ENCODE measurements around the gene BCDIN3D.
"Not testable (repeated sequence)": the region's sequence is repeated elsewhere in the genome, so short reads cannot be mapped to it uniquely, and the experiment has no call there.

BCDIN3D gene, protein sequence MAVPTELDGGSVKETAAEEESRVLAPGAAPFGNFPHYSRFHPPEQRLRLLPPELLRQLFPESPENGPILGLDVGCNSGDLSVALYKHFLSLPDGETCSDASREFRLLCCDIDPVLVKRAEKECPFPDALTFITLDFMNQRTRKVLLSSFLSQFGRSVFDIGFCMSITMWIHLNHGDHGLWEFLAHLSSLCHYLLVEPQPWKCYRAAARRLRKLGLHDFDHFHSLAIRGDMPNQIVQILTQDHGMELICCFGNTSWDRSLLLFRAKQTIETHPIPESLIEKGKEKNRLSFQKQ

DNA sequence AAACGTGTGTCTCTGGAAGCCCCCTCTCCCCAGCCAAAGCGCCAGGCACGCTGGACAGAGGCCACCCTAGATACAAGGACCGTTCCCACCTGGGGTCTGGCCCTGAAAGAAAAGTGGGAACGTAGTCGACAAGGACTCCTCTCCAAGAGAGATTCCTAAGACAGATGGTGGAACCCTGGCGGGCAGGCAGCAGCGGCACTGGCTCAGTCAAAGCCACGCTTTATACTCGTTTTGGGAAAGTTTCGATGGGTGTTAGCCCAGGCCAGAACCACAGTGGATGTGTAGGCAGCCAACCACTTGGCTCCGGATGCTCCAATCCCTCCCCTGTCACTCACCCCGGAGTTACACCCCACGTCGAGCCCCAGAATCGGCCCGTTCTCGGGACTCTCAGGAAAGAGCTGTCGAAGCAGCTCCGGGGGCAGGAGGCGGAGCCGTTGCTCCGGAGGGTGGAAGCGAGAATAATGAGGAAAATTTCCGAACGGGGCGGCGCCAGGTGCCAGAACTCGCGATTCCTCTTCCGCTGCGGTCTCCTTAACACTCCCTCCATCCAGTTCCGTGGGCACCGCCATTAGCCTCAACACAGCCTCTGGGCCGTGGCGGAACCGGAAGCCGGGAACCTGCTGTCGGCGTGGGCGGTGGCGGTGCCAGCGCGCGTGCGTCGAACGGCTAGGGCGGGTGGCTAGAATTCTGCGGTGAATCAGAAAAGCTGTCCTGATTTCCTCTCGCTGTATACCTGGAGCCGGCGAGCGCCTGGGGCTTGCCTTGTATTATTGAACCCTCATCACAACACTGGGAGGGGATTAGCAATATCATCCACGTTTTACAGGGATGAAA lies at the start of gene BCDIN3D:
Gene BCDIN3D, minus strand, starts transcription at position 588 of the 834 bp plus-strand sequence. Its CDS starts 19 bp downstream, at position 569.
- peak; percentile 60 for DNase-seq

DNA sequence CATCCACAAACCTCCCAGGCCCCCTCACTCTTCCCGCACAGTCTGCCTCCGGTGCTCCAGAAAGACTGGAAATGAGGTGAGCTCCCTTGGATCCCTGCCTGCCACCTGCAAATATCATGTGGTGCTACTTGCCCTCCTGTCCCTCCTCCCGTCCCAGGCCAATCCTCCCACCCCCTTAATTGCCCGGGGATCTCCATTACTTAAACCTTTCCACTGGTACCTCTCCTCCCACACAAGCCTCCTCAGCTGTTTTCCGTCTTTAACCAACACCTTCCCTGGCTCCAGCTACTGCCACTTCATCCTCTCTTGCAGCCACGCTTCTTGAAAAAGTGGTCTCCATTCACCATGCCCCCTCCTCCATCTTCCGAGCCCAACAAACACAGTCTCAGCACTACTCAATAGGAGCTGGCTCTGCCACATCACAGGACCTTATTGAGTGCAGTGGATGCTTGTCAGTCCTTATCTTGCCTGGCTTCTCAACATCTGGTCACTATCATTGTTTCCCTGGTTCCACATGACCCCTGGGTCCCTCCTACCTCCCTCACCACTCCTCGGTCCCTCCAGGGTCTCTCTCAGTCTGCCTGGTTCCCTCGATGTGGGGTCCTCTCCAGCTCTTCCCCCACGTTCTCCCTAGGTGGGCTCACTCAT lies 49.3 kb upstream of the BCDIN3D start:
- DNase-seq, result no peak

DNA sequence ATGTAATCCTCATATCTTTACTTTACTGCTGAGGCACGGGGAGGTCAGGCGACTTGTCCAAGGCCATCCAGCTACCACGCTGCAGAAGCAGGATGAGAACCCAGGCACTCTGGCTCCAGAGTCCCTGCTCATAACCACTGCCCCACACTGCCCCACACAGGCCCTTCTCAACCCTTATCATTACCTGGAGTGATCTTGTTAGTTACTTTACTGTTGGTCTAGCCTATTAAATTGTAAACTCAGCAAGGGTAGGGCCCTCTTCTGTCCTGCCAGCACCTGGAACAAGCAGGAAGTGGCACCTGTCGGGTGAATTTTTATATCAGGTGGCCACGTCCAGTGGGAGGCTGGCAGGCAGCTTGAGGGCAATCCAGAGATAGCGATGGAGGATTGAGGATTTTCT lies 48.6 kb upstream of the BCDIN3D start:
- no peak for DNase-seq

DNA sequence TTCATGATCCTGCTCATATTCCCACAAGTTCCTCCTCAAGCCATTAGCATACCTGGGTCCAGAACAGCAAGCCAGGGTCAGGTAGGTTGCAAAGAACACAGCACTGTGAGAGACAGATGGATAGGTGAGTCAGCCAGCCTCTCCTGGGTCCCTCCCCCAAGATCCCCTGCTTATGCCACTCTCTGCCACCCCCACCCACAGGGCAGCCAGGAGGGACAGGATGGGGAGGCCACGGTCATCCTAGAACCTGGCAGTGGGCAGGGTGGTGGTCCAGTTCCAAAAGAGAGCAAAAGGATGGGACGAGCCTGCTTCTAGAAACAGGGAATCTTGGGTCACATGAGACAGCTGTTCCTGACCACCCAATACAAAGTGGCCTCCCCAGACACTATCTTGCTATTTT lies 48.1 kb upstream of the BCDIN3D start:
- DNase-seq, result no peak

DNA sequence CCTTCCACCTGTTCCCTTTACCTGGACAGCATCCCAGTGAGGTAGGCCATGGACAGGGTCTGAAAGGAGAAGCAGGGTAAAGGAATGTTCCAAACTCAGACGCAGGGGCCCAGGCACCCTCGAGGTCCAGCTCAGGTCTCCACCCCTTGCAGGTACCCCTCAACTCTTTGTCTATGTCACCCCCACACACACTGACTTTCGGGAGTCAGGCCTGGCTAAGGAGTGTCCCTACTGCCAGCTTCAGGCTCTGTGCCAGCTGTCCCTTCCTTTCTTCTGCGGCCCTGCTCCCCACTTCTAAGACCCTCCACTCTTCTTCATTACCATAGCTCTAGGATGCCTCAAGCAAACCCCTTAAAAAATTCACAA lies 47.2 kb upstream of the BCDIN3D start:
- no peak for DNase-seq

DNA sequence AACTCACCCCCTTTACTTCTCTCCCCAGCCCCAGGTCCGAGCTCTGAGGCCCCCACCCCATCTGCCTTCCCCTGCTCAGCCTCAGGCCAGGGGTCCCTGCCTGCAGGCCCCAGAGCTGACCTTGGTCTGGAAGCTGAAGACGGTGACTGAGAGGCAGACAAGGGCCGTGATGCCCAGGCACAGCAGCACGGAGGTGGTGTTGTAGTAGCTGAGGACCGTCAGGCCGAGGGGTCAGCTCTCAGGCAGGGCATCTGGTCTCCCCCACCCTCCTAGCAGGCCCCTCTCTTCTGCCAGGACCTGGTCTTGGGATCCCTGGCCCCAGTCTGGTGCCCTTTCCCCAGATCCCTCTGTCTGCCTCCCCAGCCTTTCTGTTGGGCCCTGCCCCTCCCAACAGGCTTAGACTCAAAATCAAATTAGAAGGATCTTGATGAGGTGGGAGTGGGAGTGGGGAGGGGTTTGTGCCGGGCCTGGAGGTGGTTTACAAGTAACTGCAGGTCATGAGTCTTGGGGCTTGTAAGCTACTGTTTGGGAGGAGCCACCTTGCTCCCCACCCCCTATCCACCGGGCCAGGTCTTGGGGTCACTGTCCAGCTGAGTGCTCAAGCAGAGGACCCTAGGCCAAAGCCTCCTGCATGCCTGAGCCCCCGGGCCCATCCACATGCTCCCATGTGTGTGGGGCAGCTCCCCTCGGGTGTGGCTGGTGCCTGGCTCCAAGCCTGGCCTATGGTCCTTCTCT lies 46.6 kb upstream of the BCDIN3D start:
- DNase-seq, result no peak

DNA sequence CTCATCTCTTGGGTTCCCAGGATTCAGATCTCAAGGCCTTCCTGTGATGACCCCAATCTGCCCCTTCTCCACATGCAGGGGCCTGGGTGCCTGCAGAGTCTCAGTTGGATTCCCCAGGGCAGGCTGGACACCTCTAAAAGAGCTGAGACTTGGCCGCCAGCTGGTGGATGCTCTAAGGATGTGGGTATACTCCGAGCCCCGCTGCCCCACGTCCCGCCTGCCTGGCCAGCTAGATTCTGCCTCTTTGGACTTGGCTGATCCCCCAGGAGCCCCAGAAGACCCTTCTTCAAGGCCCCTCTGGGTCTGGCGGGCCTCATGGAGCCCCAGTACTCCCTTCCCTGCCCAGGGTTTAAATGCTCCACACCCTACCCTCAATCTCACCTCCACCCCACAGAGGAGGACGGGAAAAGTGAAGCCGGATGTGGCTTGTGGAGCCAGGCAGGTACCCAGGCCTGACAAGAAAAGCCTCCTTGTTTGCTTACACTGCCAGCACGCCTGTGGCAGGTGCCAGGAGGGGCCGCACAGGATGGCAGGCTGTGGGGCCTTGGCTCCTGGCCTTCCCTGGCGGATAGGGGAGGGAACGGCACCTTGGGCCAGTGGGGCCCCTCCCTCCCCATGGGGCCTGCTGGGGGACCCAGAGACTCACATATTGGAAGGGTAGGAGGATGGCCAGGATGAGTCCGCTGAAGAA lies 45.7 kb upstream of the BCDIN3D start:
- peak; percentile 28 for DNase-seq

DNA sequence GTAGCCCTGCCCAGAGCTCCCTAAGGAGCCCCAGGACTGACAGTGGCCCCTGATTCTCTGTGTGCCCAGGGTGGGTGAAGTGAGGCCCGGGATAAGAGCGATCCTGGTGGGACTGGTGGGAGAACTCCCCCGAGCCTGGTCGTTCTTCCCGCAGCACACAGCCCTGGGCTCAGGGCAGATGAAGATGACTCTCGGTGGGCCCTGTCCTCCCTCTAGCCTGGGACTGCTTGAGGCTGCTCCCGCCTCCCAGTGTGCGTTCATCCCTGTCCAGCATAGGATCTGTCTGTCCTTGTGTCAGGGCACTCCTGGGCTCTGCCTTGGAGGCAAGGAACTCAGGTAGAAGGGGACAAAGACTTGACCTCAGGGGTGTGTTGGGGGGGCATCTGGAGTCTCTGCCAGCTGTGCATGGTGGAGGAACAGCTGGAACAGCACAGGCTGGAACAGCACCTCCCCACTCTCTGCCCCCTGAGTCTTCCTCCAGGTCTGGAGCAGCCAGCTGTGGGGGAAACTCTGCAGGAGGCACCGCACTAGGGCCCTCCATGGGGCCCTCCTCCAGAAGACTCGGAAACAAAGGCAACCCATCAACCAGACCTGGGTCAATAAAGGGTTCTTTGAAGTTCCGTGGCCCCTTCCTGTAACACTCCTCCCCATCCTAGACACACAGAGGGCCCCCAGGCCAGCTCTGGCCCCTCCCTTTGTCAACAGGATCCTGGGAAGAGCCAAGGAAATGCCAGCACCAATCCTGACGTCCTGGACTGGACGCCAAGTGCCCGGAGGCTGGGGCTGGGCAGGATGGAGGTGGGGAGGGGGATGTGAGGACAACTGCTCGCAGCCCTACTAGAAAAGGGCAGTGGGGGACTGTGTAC lies 44.9 kb upstream of the BCDIN3D start:
- DNase-seq, result no peak

DNA sequence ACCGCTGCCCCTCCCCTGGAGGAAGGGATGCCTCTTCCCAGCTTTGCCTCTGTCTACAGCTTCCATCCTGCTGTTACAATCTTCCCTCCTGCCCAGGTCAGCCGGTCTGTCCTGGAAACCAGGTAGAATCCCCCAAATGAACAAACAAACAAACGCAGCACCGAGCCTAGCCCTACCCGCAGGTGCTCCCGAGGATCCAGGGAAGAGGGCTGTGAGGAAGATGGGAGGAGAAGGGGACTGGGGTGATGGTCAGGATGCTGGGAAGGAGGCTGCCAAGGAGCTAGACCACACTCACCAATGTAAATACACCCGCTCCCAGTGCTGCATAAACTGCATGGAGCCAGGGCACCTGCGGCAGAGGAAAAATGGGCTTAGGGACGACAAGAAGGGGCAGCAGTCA lies 44.2 kb upstream of the BCDIN3D start:
- no peak for DNase-seq

DNA sequence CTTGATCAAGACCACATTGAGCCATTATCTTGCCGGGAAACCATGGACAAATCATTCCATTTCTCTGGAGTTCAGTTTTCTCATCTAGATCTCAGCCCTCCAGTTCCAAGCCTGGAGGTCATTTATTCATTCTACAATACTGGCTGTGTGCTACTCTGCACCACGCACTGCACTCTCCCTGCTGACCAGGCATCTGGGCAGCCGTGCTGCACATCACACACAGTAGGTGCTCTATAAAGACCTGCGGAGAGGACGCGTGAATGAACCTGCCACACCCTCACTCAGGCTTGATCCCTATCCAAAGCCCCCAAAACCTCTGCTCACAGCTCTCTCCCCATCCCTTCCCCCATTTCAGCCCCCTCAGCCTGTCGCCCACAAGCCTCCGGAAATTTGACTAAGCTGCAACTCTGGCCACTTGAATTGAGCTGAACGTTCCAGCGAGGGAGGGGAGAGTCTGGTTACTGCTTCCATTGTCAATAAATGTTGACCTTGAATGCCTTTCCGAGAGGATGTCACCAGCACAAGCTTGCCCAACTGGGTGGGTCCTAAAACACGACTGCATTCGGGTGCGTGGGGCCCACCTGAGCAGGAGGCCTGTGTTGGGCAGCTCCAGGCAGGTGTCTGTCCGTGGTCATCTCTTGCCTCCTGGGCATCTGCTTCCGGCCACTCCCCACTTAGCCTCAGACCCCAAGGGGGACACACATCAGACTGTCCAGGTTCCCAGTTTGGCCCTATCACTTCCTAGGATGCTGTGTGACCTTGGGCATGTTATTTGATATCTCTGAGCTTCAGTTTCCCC lies 43.0 kb upstream of the BCDIN3D start:
- DNase-seq, result no peak

DNA sequence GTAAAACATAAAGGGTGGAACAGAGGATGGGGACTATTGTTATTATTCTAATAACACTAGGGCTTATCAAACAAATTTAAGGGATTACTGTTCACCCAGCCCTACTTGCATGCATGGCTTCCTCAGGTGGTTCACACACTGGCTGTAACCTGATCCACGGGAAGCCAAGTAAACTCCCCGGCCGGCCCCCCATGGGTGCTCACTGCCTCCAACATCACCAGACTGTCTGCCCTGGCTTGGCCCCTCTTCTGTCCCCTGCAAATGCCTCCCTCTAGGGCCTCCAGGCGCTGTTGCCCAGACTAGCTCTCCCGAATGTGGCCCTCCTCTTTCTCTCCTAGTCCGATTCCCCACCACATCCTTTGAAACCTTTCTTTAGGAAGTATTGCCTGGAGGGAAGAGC lies 42.2 kb upstream of the BCDIN3D start:
- DNase-seq, result no peak

DNA sequence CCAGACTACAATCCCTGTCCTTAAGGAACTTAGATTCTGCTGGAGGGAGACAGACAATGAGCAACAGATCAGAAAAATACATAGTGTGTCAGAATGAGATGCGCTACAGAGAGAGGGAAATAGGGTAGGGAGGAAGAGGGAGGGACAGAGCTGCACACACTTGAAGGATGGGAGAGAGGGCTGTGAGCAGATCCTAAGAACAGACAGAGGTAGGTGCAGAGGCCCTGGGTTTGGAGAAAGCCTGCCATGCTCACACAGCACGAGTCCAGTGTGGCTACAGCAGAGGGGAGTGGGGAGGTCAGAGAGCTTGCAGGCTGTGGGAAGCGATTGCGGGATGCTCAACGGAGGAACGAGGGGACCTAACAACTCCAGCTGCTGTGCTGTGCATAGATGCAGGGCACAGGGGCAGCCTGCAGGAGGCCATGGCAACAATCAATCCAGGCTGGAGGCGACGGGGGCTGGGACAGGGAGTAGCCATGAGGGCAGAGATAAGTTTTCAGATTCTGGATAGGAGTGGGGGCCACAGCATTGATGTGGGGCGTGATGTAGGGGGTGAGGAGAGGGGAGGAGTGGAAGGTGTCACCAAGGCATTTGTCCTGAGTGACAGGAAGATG lies 40.1 kb upstream of the BCDIN3D start:
- DNase-seq, result no peak

DNA sequence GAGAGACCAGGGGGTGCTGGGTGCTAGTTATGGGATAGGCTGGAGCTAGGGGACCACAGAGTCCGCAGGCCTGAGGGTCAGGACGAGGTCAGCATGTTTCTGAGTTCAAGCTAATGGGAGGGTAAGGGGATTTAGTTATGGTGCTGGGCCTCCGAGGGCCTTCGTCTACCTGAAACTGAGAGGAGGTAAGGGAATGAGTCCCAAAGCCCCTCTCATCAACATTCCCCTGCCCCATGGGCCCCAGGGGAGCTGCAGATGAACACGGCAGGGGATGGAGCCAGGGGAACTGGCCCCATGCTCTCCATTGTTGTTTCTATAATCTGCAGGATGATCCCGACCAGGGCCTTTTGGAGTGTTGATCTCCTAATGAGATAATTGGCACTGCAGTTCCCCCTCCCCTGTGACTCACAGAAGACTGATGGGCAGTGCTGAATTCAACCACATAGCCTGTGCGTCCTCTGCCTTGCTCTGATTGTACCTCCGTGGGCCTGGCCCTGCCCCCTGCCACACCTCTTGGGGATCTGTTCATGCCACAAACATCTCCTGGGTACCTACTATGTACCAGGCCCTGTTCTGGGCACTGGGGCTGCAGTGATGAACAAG lies 39.4 kb upstream of the BCDIN3D start:
- no peak for DNase-seq

DNA sequence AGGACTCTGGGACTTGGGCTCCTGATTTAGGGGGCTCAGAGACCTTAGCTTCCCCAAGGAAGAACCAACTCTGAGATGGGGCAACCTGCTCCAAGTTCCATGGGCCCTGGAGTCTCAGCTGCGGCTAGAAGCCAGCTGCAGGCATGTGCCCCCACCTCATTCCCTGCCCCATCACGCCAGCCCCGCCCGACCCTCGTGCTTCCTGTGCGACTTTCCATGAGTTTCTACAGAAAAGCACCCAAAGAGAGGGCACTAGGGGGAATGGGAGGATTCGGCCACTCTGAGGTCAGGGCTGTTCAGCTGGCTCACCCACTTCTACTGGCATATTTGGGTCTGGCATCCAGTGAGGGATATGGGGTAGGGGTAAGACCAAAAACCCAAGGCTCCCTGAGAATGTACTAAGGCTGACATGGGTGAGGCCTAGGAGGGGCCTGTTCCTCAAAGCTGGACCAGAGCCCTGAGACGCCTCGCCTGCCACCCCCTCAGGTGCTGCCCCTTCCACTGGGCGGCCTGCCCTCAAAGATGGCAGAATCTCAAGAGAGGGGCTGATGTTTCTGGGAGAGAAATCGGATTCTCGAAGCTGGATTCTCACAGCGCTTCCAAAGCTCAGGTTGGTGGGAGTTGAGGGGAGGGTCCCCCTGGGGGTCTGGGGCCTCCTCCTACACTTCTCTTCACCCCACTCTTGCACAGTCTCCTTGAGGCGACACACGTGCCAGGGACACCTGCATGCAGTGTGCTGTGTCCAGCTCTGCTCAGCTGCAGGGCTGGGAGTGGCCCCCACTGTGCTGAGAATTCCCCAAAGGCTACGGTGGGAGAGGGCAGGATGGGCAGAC lies 38.7 kb upstream of the BCDIN3D start:
- DNase-seq, result no peak

DNA sequence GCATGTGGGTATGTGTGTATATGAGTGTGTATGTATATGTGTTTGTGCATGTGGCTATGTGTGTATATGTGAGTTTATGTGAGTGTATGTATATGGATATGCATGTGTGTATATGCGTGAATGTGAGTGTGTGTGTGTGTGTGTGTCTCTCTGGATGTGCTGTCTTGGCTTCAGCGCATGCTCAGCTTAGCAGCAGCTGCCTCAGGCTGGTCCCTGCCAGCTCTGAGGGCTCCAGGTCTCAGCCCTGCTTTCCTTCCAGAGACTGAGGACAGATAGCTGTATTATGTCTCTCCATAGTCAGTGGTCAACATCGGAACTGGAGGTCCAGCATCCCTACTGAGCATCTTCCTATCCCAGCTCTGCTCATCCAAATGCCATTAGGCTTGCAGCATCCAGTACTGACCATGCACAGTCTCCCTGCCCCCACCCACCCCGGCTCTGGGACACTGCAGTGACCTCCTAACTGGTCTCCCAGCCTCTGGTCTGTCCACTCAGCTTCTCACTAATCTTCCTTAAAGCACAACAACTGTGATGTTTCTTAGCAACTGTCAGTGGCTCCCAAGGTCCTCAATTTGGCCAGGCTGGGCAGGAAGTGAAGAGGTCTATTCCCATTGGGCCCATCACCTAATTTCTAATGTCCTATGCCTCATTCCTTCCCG lies 38.0 kb upstream of the BCDIN3D start:
- DNase-seq, result no peak

DNA sequence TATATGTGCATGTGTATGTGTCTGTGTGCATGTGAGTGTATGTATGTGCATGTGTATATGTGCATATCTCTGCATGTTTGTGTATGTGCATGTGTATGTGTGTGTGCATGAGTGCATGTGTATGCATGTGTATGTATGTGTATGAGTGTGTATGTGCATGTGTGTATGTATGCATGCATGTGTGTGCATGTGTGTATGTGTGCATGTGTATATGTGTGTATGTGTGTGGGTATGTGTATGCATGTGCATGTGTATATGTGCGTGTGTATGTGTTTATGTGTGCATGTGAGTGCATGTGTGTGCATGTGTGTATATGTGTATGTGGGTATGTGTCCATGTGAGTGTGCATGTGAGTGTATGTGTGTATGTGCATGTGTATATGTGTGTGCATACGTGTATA lies 36.2 kb upstream of the BCDIN3D start:
- not testable (repeated sequence) for DNase-seq

DNA sequence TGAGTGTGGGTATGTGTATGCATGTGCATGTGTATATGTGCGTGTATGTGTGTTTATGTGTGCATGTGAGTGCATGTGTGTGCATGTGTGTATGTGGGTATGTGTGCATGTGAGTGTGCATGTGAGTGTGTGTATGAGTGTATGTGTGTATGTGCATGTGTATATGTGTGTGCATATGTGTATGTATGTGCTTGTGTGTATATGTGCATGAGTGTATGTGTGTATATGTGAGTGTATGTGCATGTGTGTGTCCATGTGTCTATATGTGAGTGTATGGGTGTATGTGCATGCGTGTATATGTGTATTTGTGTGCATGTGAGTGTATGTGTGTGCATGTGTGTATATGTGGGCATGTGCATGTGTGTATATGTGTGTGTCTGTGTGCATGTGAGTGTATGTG lies 35.1 kb upstream of the BCDIN3D start:
- no peak for DNase-seq

DNA sequence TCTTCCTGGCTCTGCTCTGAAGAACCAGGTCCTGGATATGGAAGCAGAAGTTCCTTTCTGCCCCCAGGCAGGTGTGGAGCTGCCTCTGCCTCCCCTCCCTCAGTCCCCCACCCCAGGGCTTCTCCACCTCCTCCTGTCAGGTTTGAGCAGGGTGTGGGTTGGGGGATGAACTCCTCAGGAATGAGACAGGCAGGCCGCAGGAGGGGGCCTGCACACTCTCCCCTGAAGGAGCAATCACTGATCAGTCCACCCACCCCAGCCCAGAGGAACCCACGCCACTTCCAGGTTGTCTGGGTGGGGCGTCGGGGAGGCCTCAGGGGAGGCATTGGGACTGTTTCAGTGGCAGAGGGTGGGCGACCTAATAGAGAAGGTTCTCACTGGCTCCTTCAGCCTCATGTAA lies 34.2 kb upstream of the BCDIN3D start:
- DNase-seq, result no peak

Measured in NCI-H2081 treated with DMSO at 0.1 percent for 48 hours (cell line).